Measurements from ENCODE around the gene POU5F2.

The POU5F2 gene

DNA sequence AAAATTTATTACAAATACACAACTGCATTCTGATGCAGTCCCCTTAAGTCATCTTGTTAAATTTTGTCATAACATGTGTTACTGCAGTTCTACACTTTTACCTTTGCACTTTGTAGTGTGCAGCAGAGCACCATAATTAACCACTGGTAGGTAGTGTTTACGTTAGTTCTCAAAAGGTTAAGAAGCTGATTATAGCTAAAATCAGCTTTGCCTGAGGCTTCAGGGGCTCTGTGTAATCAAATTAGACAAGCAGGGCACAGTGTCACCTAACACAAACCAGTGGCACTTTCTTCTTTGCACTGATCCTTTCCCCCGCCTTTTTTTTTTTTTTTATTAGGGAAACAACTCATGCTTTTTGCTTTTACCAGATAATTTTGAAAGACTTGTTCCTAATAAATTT is 26.1 kb downstream of the POU5F2 start:
- DNase-seq = peak; percentile 89

DNA sequence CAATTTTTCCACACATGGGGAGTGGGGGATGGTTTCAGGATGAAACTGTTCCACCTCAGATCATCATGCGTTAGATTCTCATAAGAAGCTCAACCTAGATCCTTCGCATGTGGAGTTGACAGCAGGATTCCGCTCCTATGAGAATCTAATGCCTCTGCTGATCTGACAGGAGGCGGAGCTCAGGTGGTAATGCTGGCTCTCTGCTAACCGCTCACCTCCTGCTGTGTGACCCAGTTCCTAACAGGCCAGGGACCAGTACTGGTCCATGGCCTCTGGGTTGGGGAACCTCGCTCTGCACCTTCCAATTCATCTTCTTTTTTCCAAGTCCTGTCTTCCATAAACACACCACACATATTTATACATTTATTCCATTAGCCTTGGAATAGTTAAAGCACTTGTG is 33.0 kb downstream of the POU5F2 start:
- DNase-seq = no peak

DNA sequence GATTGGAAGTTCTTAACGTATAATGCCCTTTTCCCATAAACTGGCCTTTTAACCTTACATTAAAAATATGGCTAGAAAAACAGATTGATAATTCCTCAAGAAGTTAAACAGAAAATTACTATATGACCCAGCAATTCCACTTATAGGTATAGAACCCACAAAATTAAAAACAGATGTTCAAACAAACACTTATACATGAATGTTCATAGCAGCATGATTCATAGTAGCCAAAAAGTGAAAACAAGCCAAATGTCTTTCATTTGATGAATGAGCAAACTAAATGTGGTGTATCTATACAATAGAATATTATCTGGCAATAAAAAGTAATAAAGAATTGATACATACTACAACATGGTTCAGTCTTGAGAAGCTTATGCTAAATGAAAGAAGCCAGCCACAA is 35.5 kb downstream of the POU5F2 start:
- no peak for DNase-seq

DNA sequence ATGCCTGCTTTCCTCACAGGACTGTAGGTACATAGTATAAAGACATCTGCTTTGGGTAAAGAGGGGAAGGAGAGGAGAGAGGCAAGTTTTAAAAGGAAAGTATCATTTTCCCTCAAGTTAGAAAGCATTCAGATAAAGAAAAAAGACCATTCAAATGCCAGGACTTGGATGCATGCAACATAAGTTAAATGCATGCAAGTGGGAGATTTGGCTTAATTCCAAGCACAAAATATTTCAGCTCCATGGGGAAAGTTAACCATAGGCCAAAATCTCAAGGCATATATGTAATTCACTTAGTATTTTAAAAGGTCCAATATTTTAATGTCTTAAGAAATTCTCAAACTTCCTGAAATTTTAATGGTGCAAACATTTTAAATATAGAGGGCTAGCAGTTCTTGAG is 36.4 kb downstream of the POU5F2 start:
- no peak for DNase-seq

DNA sequence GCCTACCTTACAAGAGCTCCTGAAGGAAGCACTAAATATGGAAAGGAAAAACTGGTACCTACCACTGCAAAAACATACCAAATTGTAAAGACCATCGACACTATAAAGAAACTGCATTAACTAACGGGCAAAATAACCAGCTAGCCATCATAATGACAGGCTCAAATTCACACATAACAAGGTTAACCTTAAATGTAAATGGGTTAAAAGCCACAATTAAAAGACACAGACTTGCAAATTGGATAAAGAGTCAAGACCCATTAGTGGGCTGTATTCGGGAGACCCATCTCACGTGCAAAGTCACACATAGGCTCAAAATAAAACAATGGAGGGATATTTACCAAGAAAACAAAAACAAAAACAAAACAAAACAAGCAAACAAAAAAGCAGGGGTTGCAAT is 49.4 kb downstream of the POU5F2 start:
- no peak for DNase-seq
